NCI-H2227 (cell line): ENCODE data around the gene MYH11.

ENCODE experiments used
- DNase-seq: peaks from one replicate; lab custom pipeline; 2025; ENCODE audit not compliant: unreplicated experiment; lab: John Stamatoyannopoulos, UW

MYH11 gene

GRCh38 chr16:15856901-15857698 is at the start of gene MYH11:
MYH11 (minus strand) TSS chr16:15857028; CDS start chr16:15838252, 18,776 bp downstream.
- DNase-seq: peak; percentile 37

- DNase-seq: no peak
Measured at GRCh38 chr16:15906439-15906838, 49.6 kb upstream of the MYH11 start.

- DNase-seq: no peak
Measured at GRCh38 chr16:15903960-15904359, 47.1 kb upstream of the MYH11 start.

- no peak for DNase-seq
Measured at GRCh38 chr16:15900901-15901500, 44.2 kb upstream of the MYH11 start.

- no peak for DNase-seq
Measured at GRCh38 chr16:15900357-15900756, 43.5 kb upstream of the MYH11 start.

- no peak for DNase-seq
Measured at GRCh38 chr16:15899538-15900100, 42.8 kb upstream of the MYH11 start.

GRCh38 chr16:15898654-15899053 is 41.8 kb upstream of the MYH11 start:
- DNase-seq: no peak

GRCh38 chr16:15897834-15898254 is 41.0 kb upstream of the MYH11 start:
- DNase-seq: no peak

GRCh38 chr16:15897121-15897780 is 40.4 kb upstream of the MYH11 start:
- DNase-seq: no peak

- no peak for DNase-seq
Measured at GRCh38 chr16:15894571-15895374, 37.9 kb upstream of the MYH11 start.

GRCh38 chr16:15891508-15891907 is 34.7 kb upstream of the MYH11 start:
- DNase-seq: no peak

- peak; percentile 99 for DNase-seq
Measured at GRCh38 chr16:15888072-15888976, 31.5 kb upstream of the MYH11 start, which contains the start of gene CEP20. CEP20 (minus strand) TSS chr16:15888603; CDS start chr16:15888585, 18 bp downstream.

GRCh38 chr16:15887283-15887682 is 30.5 kb upstream of the MYH11 start:
- no peak for DNase-seq

GRCh38 chr16:15886078-15886477 is 29.2 kb upstream of the MYH11 start:
- DNase-seq: no peak

GRCh38 chr16:15885560-15886001 is 28.8 kb upstream of the MYH11 start:
- DNase-seq: no peak

- DNase-seq: no peak
Measured at GRCh38 chr16:15882563-15882962, 25.7 kb upstream of the MYH11 start.

- DNase-seq: no peak
Measured at GRCh38 chr16:15881794-15882379, 25.1 kb upstream of the MYH11 start.

GRCh38 chr16:15880434-15881308 is 23.8 kb upstream of the MYH11 start:
- no peak for DNase-seq
